A673 (cell line): ENCODE results near the gene ITGB1BP2.

ENCODE experiments used
- CTCF ChIP-seq: fragments of 300-800, 200-600 bp; sonication (generic); conservative IDR thresholded peaks from 2 replicates; pipeline ENCODE4 v1.5.1; 2017; ENCODE audit warnings: low read depth, mild to moderate bottlenecking, antibody characterized with exemption, low read length, moderate library complexity, mixed read lengths
- EZH2 ChIP-seq: fragments of 200-600 bp; sonication (generic); IDR thresholded peaks from 2 replicates; pipeline ENCODE4 v1.6.1; 2017; ENCODE audit warnings: borderline replicate concordance, low read depth, mild to moderate bottlenecking, mixed read lengths, antibody characterized with exemption, low read length; ENCODE audit not compliant: poor library complexity, severe bottlenecking

- no peak for TF ChIP-seq CTCF
- no peak for TF ChIP-seq EZH2
These were observed 44.7 kb upstream of the ITGB1BP2 start for GRCh38 chrX:71256856-71257255.
